Testis (tissue), 2 donors: Measurements from ENCODE around the gene COMMD4.

Experiments used
- POLR2A ChIP-seq: fragments of 450-650 bp; IDR thresholded peaks from one replicate; pipeline ENCODE4 v1.6.1; 2017; ENCODE audit warnings: antibody characterized with exemption, mild to moderate bottlenecking, moderate library complexity
- TF ChIP-seq, protein P1 (sequence below), 3 experiments: fragments of 450-650 bp in 2 of 3; fragments of 200-600 bp in 1 of 3; sonication (generic) in 1 of 3; IDR thresholded peaks; one replicate each; pipeline ENCODE4 v1.5.1; 2016 to 2019; ENCODE audit warnings: antibody characterized with exemption in 3 of 3, mild to moderate bottlenecking in 2 of 3, moderate library complexity in 1 of 3

GRCh38 chr15:75346796-75347221 lies 10.9 kb downstream of the COMMD4 start, which contains the start of gene NEIL1:
- TF ChIP-seq, protein P1, sequence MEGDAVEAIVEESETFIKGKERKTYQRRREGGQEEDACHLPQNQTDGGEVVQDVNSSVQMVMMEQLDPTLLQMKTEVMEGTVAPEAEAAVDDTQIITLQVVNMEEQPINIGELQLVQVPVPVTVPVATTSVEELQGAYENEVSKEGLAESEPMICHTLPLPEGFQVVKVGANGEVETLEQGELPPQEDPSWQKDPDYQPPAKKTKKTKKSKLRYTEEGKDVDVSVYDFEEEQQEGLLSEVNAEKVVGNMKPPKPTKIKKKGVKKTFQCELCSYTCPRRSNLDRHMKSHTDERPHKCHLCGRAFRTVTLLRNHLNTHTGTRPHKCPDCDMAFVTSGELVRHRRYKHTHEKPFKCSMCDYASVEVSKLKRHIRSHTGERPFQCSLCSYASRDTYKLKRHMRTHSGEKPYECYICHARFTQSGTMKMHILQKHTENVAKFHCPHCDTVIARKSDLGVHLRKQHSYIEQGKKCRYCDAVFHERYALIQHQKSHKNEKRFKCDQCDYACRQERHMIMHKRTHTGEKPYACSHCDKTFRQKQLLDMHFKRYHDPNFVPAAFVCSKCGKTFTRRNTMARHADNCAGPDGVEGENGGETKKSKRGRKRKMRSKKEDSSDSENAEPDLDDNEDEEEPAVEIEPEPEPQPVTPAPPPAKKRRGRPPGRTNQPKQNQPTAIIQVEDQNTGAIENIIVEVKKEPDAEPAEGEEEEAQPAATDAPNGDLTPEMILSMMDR (IDR thresholded peaks at IDR 0.05), result no peak
- TF ChIP-seq POLR2A, result no peak
